GM23338 (cell line): ENCODE results near the gene CRADD.

ENCODE experiments used
- CREB1 ChIP-seq: fragments of 250-450 bp; sonication (Bioruptor Pico); IDR thresholded peaks from 2 replicates; pipeline ENCODE4 v1.5.0; 2020; ENCODE audit warnings: low read depth, mild to moderate bottlenecking, moderate library complexity
- CTCF ChIP-seq, 2 experiments: fragments of 200-600 bp in 1 of 2; sonication (generic) in 1 of 2; conservative IDR thresholded peaks; 2 replicates each; pipeline versions ENCODE4 v1.5.1 to v1.6.1; 2016 to 2017; ENCODE audit warnings: antibody characterized with exemption in 2 of 2, low read depth in 2 of 2, mild to moderate bottlenecking in 2 of 2, moderate library complexity in 1 of 2
- EZH2 ChIP-seq: fragments of 200-600 bp; sonication (generic); IDR thresholded peaks from one replicate; pipeline ENCODE4 v1.8.0; 2017; ENCODE audit warnings: antibody characterized with exemption, mild to moderate bottlenecking, low read depth; ENCODE audit not compliant: unreplicated experiment
- EZH2phosphoT487 ChIP-seq: fragments of 200-600 bp; sonication (generic); IDR thresholded peaks from one replicate; pipeline ENCODE4 v1.8.1; 2018; ENCODE audit warnings: antibody characterized with exemption; ENCODE audit not compliant: unreplicated experiment
- NANOG ChIP-seq: IDR thresholded peaks from 2 replicates; pipeline ENCODE4 v1.6.1; 2016; ENCODE audit warnings: antibody characterized with exemption, borderline replicate concordance
- POLR2AphosphoS5 ChIP-seq: IDR thresholded peaks from 2 replicates; pipeline ENCODE4 v1.6.1; 2016; ENCODE audit warnings: antibody characterized with exemption, low read depth
- REST ChIP-seq: IDR thresholded peaks from one replicate; pipeline ENCODE4 v1.6.1; 2018; ENCODE audit warnings: antibody characterized with exemption; ENCODE audit not compliant: unreplicated experiment
- ZNF114 ChIP-seq: fragments of 250-450 bp; sonication (Bioruptor Pico); IDR thresholded peaks from 2 replicates; pipeline ENCODE4 v1.5.0; 2020; ENCODE audit warnings: mild to moderate bottlenecking, moderate library complexity
- ZNF462 ChIP-seq: fragments of 250-450 bp; sonication (Bioruptor Pico); IDR thresholded peaks from 2 replicates; pipeline ENCODE4 v1.5.0; 2020; ENCODE audit warnings: mild to moderate bottlenecking, moderate library complexity

GRCh38 chr12:93742110-93742934, 65.1 kb downstream of the CRADD start:
- TF ChIP-seq CTCF (conservative IDR thresholded peaks at IDR 0.05; ENCODE audit: low read depth in 2 of 2) (peak; percentile 28 to 34; a peak in 3 of 4 replicates), EZH2 (no peak), NANOG (no peak), POLR2AphosphoS5 (no peak), ZNF114 (no peak), ZNF462 (CRISPR knock-in tag) (no peak), CREB1 (no peak), EZH2phosphoT487 (no peak), REST (no peak)
